ENCODE data around the gene CD1C.

Gene CD1C

DNA sequence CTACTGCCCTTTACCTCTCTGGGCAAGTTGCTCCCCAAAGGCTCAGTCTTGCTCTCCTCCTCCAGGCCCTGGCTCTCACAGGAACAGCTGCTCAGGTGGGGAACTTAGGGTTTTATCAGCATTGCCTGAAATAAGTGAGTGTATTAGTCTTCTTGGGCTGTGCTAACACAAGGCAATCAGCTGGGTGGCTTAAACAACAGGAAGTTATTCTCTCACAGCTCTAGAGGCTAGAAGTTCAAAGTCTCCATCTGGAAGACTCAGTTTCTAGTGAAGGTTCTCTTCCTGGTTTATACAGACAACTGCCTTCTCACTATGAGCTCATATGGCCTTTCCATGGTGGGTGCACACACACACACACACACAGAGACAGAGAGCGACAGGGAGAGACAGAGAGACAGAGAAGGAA, 2.8 kb upstream of the CD1C start:
- peak; percentile 8 for DNase-seq (ENCODE audit: low spot score)
- TF ChIP-seq, protein P1, sequence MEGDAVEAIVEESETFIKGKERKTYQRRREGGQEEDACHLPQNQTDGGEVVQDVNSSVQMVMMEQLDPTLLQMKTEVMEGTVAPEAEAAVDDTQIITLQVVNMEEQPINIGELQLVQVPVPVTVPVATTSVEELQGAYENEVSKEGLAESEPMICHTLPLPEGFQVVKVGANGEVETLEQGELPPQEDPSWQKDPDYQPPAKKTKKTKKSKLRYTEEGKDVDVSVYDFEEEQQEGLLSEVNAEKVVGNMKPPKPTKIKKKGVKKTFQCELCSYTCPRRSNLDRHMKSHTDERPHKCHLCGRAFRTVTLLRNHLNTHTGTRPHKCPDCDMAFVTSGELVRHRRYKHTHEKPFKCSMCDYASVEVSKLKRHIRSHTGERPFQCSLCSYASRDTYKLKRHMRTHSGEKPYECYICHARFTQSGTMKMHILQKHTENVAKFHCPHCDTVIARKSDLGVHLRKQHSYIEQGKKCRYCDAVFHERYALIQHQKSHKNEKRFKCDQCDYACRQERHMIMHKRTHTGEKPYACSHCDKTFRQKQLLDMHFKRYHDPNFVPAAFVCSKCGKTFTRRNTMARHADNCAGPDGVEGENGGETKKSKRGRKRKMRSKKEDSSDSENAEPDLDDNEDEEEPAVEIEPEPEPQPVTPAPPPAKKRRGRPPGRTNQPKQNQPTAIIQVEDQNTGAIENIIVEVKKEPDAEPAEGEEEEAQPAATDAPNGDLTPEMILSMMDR (IDR thresholded peaks at IDR 0.05; ENCODE audit: extremely low read depth, missing control alignments), result no peak

- DNase-seq (ENCODE audit: low spot score), result no peak
- TF ChIP-seq, protein P1 (IDR thresholded peaks at IDR 0.05; ENCODE audit: extremely low read depth, missing control alignments), result no peak
These were observed 660 bp downstream of the CD1C start for GRCh38 chr1:158290321-158290844.

DNA sequence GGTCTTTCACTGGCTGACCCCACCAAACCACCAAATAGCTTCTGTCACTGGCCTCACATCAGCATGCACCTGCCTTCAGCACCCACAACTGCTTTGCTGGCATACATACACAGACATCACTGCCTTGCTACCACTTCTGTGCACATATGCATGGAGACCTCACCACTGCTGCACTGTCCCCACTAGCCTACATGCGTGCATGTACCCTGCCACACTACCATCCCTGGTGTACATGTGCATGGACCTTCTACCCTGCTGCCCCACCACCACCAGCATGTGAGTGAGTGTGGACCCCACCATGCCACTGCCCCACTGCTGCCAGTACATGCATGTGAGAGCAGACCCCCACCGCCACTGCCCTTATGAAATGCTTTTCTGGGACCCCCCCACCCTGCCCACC, 6.1 kb downstream of the CD1C start:
- TF ChIP-seq, protein P1 (IDR thresholded peaks at IDR 0.05; ENCODE audit: extremely low read depth, missing control alignments), result no peak
- DNase-seq (ENCODE audit: low spot score), result no peak

GRCh38 chr1:158310623-158311022, 20.9 kb downstream of the CD1C start:
- no peak for DNase-seq (ENCODE audit: low spot score)
- TF ChIP-seq, protein P1 (IDR thresholded peaks at IDR 0.05; ENCODE audit: extremely low read depth, missing control alignments), result no peak

DNA sequence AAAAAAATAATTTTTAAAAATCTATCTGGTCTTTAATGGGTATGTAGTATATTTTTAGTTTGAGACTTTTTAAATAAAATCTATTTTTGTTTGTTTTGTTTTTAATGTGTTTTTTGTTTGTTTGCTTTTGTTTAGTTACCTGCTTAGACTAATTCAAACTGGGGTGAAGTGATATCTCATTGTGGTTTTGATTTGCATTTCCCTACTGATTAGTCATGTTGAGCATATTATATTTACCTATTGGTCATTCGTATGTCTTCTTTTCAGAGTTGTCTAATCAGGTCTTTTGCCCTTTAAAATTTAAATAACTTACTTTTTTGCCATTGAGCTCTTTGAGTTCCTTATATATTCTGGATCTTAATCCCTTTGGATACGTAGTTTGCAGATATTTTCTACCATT, 21.3 kb downstream of the CD1C start:
- no peak for DNase-seq (ENCODE audit: low spot score)
- TF ChIP-seq, protein P1 (IDR thresholded peaks at IDR 0.05; ENCODE audit: extremely low read depth, missing control alignments), result no peak

- DNase-seq (ENCODE audit: low spot score), result no peak
- TF ChIP-seq, protein P1 (IDR thresholded peaks at IDR 0.05; ENCODE audit: extremely low read depth, missing control alignments), result no peak
These were observed 34.1 kb downstream of the CD1C start for GRCh38 chr1:158323866-158324265.

DNA sequence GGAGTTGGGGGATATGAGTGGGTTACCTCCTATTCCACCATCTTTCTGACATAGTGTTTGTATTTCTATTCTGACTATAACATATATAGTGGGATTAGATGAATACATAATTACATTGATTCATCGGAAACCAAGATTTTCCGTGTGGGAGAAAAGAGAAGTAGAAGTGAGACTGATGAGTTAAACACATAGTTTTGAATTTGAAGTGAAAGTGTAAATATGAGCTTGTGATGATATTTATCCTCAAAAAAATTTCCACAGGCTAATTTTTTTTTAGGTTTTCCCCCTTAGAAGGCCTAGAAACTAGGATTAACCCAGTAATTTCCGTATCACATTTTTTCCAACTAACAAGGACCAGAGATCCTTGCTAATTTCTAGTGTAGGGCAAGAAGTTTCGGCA, 34.7 kb downstream of the CD1C start:
- TF ChIP-seq, protein P1 (IDR thresholded peaks at IDR 0.05; ENCODE audit: extremely low read depth, missing control alignments), result no peak
- no peak for DNase-seq (ENCODE audit: low spot score)
